ENCODE data around the gene VWC2L.

VWC2L gene

GRCh38 chr2:214536625-214537024 is 125.8 kb downstream of the VWC2L start:
- DNase-seq (ENCODE audit: low spot score) (no peak), FAIRE-seq (no peak)

- DNase-seq (ENCODE audit: low spot score) (no peak), FAIRE-seq (no peak)
Observed at GRCh38 chr2:214537929-214538328, 127.1 kb downstream of the VWC2L start.

- DNase-seq (ENCODE audit: low spot score) (no peak), FAIRE-seq (no peak)
Observed at GRCh38 chr2:214542295-214542694, 131.4 kb downstream of the VWC2L start.

GRCh38 chr2:214542866-214543265 is 132.0 kb downstream of the VWC2L start:
- FAIRE-seq (no peak), DNase-seq (ENCODE audit: low spot score) (peak; percentile 26)

GRCh38 chr2:214543386-214543955 is 132.6 kb downstream of the VWC2L start:
- DNase-seq (ENCODE audit: low spot score) = peak; percentile 35
- peak; percentile 26 for FAIRE-seq

- no peak for DNase-seq (ENCODE audit: low spot score)
- no peak for FAIRE-seq
Observed at GRCh38 chr2:214545898-214546542, 135.2 kb downstream of the VWC2L start.

GRCh38 chr2:214547931-214548330 is 137.1 kb downstream of the VWC2L start:
- DNase-seq (ENCODE audit: low spot score) = no peak
- no peak for FAIRE-seq

- no peak for FAIRE-seq
- no peak for DNase-seq (ENCODE audit: low spot score)
Observed at GRCh38 chr2:214549946-214550345, 139.1 kb downstream of the VWC2L start.

- no peak for DNase-seq (ENCODE audit: low spot score)
- FAIRE-seq = no peak
Observed at GRCh38 chr2:214550786-214551185, 139.9 kb downstream of the VWC2L start.

GRCh38 chr2:214557884-214558283 is 147.0 kb downstream of the VWC2L start:
- no peak for DNase-seq (ENCODE audit: low spot score)
- no peak for FAIRE-seq

- FAIRE-seq = no peak
- DNase-seq (ENCODE audit: low spot score) = no peak
Observed at GRCh38 chr2:214558341-214558740, 147.5 kb downstream of the VWC2L start.

GRCh38 chr2:214560176-214560575 is 149.3 kb downstream of the VWC2L start:
- FAIRE-seq (no peak), DNase-seq (ENCODE audit: low spot score) (no peak)

GRCh38 chr2:214560618-214561190 is 149.8 kb downstream of the VWC2L start:
- DNase-seq (ENCODE audit: low spot score) = no peak
- FAIRE-seq = no peak

GRCh38 chr2:214565246-214565645 is 154.4 kb downstream of the VWC2L start:
- FAIRE-seq (no peak), DNase-seq (ENCODE audit: low spot score) (no peak)

GRCh38 chr2:214566457-214566856 is 155.6 kb downstream of the VWC2L start:
- DNase-seq (ENCODE audit: low spot score) (no peak), FAIRE-seq (no peak)

- DNase-seq (ENCODE audit: low spot score) = no peak
- no peak for FAIRE-seq
Observed at GRCh38 chr2:214569419-214570035, 158.7 kb downstream of the VWC2L start.

GRCh38 chr2:214574084-214574781 is 163.4 kb downstream of the VWC2L start:
- no peak for FAIRE-seq

GRCh38 chr2:214575030-214575429 is 164.2 kb downstream of the VWC2L start:
- DNase-seq (ENCODE audit: low spot score) = no peak
- no peak for FAIRE-seq

More at GRCh38 chr2:214574084-214574781, 163.4 kb downstream of the VWC2L start:
- no peak for DNase-seq (ENCODE audit: low spot score)

GRCh38 chr2:214575465-214575864 is 164.6 kb downstream of the VWC2L start:
- no peak for DNase-seq (ENCODE audit: low spot score)
- FAIRE-seq = no peak

GRCh38 chr2:214577769-214578168 is 166.9 kb downstream of the VWC2L start:
- FAIRE-seq (no peak), DNase-seq (ENCODE audit: low spot score) (peak; percentile 9)

- no peak for DNase-seq (ENCODE audit: low spot score)
- FAIRE-seq = no peak
Observed at GRCh38 chr2:214578442-214578841, 167.6 kb downstream of the VWC2L start.

- DNase-seq (ENCODE audit: low spot score) (no peak), FAIRE-seq (no peak)
Observed at GRCh38 chr2:214579035-214579434, 168.2 kb downstream of the VWC2L start.

Data from RCC 7860 (cell line).